HTR-8/SVneo (cell line): ENCODE results near the gene SPSB4.

Experiments used
- DNase-seq: peaks from one replicate; pipeline ENCODE4 v3.0.0; 2011; ENCODE audit warnings: low spot score, mixed read lengths; ENCODE audit not compliant: insufficient read length
- FAIRE-seq: peaks from 2 replicates; lab custom pipeline; 2011; peaks lifted over from hg19 to GRCh38; lab: Jason Lieb, UNC

Gene SPSB4

GRCh38 chr3:141092663-141093062 lies 41.5 kb downstream of the SPSB4 start:
- FAIRE-seq (no peak), DNase-seq (no peak)

- DNase-seq, result no peak
- FAIRE-seq, result no peak
These were observed 42.2 kb downstream of the SPSB4 start for GRCh38 chr3:141093397-141093796.

GRCh38 chr3:141093971-141094684 lies 43.0 kb downstream of the SPSB4 start:
- FAIRE-seq, result no peak
- DNase-seq, result no peak

- DNase-seq (no peak), FAIRE-seq (no peak)
These were observed 43.8 kb downstream of the SPSB4 start for GRCh38 chr3:141094790-141095545.

GRCh38 chr3:141095546-141095937 lies 44.4 kb downstream of the SPSB4 start:
- no peak for FAIRE-seq
- no peak for DNase-seq

- DNase-seq (no peak), FAIRE-seq (no peak)
These were observed 45.0 kb downstream of the SPSB4 start for GRCh38 chr3:141096164-141096563.

- DNase-seq (no peak), FAIRE-seq (no peak)
These were observed 45.8 kb downstream of the SPSB4 start for GRCh38 chr3:141096981-141097380.

- FAIRE-seq, result no peak
- no peak for DNase-seq
These were observed 49.0 kb downstream of the SPSB4 start for GRCh38 chr3:141100112-141100511.

- FAIRE-seq, result no peak
- DNase-seq, result no peak
These were observed 49.6 kb downstream of the SPSB4 start for GRCh38 chr3:141100531-141101320.

- FAIRE-seq (no peak), DNase-seq (no peak)
These were observed 51.2 kb downstream of the SPSB4 start for GRCh38 chr3:141102372-141102771.

GRCh38 chr3:141103067-141103466 lies 51.9 kb downstream of the SPSB4 start:
- no peak for FAIRE-seq
- no peak for DNase-seq

- FAIRE-seq (no peak), DNase-seq (no peak)
These were observed 52.4 kb downstream of the SPSB4 start for GRCh38 chr3:141103503-141103902.

GRCh38 chr3:141104151-141104821 lies 53.1 kb downstream of the SPSB4 start:
- DNase-seq (no peak), FAIRE-seq (no peak)

- DNase-seq (peak; percentile 71), FAIRE-seq (no peak)
These were observed 54.9 kb downstream of the SPSB4 start for GRCh38 chr3:141105828-141106628.

- FAIRE-seq, result no peak
- no peak for DNase-seq
These were observed 55.7 kb downstream of the SPSB4 start for GRCh38 chr3:141106842-141107241.

GRCh38 chr3:141108039-141108438 lies 56.9 kb downstream of the SPSB4 start:
- FAIRE-seq (no peak), DNase-seq (no peak)

- DNase-seq (no peak), FAIRE-seq (no peak)
These were observed 58.6 kb downstream of the SPSB4 start for GRCh38 chr3:141109751-141110150.

- no peak for DNase-seq
- FAIRE-seq, result no peak
These were observed 59.2 kb downstream of the SPSB4 start for GRCh38 chr3:141110322-141110721.

GRCh38 chr3:141111364-141112155 lies 60.4 kb downstream of the SPSB4 start:
- no peak for FAIRE-seq
- no peak for DNase-seq
